ENCODE measurements around the gene WASF1. TPM values are rescaled to one million over a fixed set of nuclear protein-coding genes. Genes with fewer than 3 reads are reported as not detected.

The WASF1 gene
- total RNA-seq, 1 experiment from 2014 or later: 28.6 TPM

DNA sequence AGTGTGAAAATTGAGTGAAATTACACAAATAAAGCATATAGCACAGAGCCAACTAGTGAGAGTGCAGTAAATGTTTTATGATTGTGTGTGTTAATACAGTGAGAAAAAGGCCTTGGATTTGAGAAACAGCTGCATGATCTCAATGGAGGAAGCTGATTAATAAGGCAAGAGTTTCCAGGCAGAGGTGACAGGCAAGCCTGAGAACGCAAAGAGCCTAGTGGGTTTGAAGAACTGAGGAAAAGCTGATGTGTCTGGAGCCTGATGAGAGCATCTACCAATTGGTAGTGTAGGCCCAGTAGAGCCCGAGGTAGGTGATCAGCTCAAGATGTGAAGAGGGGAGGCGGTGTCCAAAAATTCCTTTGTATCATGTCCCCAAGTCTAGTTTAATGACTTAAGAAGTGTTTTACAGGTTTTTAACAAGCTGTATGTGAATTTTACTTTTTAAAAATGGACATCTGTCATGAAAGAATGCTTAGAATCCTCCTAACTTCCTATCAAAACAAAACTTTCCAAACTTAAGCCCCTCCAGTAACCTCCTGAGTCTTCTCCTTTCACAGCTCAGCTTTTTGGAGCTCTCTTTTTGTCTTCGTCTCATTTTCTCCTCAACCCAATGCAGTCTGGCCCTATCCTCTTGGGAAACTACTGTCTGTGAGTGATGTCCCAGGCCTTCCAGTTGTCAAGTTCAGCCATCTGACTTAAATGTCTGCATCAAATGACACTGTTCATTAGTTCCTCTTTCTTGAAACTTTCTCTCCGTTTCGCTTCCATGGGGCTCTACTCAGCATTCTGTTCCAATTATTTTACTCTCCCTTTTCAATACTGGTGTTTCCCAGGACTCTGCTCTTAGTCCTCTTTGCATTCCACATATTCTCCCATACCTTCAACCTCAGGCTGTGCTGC is 1.9 kb upstream of the WASF1 start:
- Mint-ChIP-seq H3K9me3 (no peaks in the 10 kb centered on the region), H3K27ac (no peak overlapping the region), H3K4me1 (peaks cover 8 to 9% of the 10 kb centered on the region in 2 experiments), H3K27me3 (ENCODE audit: low read depth) (no peaks in the 10 kb centered on the region), H3K36me3 (ENCODE audit: insufficient read depth in 1 of 3, low read depth in 3 of 3) (no peaks in the 10 kb centered on the region), H3K4me3 (no peak overlapping the region)
- Histone ChIP-seq H2BK12ac (ENCODE audit: insufficient read length, low read depth, low read length) (no peak overlapping the region), H2BK120ac (ENCODE audit: low read depth, low read length, poor library complexity, severe bottlenecking) (no peak overlapping the region), H3K56ac (ENCODE audit: insufficient read length, low read depth, low read length) (no peak overlapping the region), H3T11ph (ENCODE audit: low read length) (no peak overlapping the region), H4K20me1 (ENCODE audit: control insufficient read depth, insufficient read depth, insufficient read length) (no peaks in the 10 kb centered on the region), H3K79me2 (ENCODE audit: insufficient read depth, low read length) (peaks cover 26% of the 10 kb centered on the region; the same call in 1 of the 2 replicates), H3K4ac (ENCODE audit: low read depth, low read length) (no peak overlapping the region), H3K23ac (ENCODE audit: insufficient read length, low read depth, low read length) (no peak overlapping the region), H3K14ac (ENCODE audit: insufficient read depth, low read length) (no peak overlapping the region), H2AFZ (ENCODE audit: low read length) (no peak overlapping the region), H3K27me3 (ENCODE audit: insufficient read depth, low read length) (no peaks in the 10 kb centered on the region), H2BK20ac (ENCODE audit: low read depth, low read length, poor library complexity, severe bottlenecking) (no peak overlapping the region), H3K9ac (ENCODE audit: extremely low read depth, insufficient read length, low read length) (peak overlapping the region; percentile 92), H4K5ac (ENCODE audit: insufficient read length, low read depth, low read length) (no peak overlapping the region), H3K4me2 (ENCODE audit: insufficient read depth, insufficient read length, low read length) (peak overlapping the region; percentile 86), H3K4me1 (ENCODE audit: insufficient read depth, low read length) (no peaks in the 10 kb centered on the region), H2BK15ac (ENCODE audit: low read depth, low read length) (no peak overlapping the region), H4K8ac (replicated peaks; ENCODE audit: insufficient read length, low read depth, low read length) (no peak overlapping the region), H3K79me1 (ENCODE audit: insufficient read depth, low read depth, low read length, poor library complexity, severe bottlenecking) (peaks cover 2% of the 10 kb centered on the region), H2AK5ac (ENCODE audit: insufficient read length, low read length) (no peak overlapping the region), H3K23me2 (ENCODE audit: insufficient read length, low read depth, low read length, poor library complexity, severe bottlenecking) (peaks cover 7% of the 10 kb centered on the region), H3K27ac (ENCODE audit: insufficient read length, low read depth, low read length) (no peak overlapping the region), H2BK5ac (ENCODE audit: insufficient read length, low read length) (no peak overlapping the region), H3K18ac (ENCODE audit: insufficient read length, low read depth, low read length) (no peak overlapping the region), H3K9me3 (ENCODE audit: control insufficient read depth, low read depth, low read length) (no peaks in the 10 kb centered on the region), H4K91ac (ENCODE audit: insufficient read length, low read depth, low read length) (no peak overlapping the region)
- no CpG with 5 or more reads among the region's 6 CpGs for WGBS (ENCODE audit: extremely low coverage, insufficient read length, low lambda C conversion rate)
- no peak for DNase-seq
- TF ChIP-seq, protein P1, sequence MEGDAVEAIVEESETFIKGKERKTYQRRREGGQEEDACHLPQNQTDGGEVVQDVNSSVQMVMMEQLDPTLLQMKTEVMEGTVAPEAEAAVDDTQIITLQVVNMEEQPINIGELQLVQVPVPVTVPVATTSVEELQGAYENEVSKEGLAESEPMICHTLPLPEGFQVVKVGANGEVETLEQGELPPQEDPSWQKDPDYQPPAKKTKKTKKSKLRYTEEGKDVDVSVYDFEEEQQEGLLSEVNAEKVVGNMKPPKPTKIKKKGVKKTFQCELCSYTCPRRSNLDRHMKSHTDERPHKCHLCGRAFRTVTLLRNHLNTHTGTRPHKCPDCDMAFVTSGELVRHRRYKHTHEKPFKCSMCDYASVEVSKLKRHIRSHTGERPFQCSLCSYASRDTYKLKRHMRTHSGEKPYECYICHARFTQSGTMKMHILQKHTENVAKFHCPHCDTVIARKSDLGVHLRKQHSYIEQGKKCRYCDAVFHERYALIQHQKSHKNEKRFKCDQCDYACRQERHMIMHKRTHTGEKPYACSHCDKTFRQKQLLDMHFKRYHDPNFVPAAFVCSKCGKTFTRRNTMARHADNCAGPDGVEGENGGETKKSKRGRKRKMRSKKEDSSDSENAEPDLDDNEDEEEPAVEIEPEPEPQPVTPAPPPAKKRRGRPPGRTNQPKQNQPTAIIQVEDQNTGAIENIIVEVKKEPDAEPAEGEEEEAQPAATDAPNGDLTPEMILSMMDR (conservative IDR thresholded peaks at IDR 0.05): no peak

All from H9 (cell line).